Subcutaneous adipose tissue (tissue), 4 donors: Measurements from ENCODE around the gene DLGAP4. TPM values are rescaled to one million over a fixed set of nuclear protein-coding genes. Genes with fewer than 3 reads are reported as not detected.

ENCODE experiments used
- total RNA-seq, 4 donors: library from RNA; depleted of rRNA; stranded (reverse); fragments of >200 nt; gene quantifications; one replicate each; pipeline ENCODE4 v1.1.0, GENCODE V29; 2016
- TF ChIP-seq, protein P1 (sequence below): fragments of 450-650 bp; IDR thresholded peaks from one replicate; pipeline ENCODE4 v1.5.1; 2016; ENCODE audit warnings: low read depth, mild to moderate bottlenecking, control low read depth, antibody characterized with exemption, moderate library complexity

The DLGAP4 gene
- total RNA-seq, 4 donors from 2014 or later = 25.8 to 47.4 (median 38.9) TPM

DNA sequence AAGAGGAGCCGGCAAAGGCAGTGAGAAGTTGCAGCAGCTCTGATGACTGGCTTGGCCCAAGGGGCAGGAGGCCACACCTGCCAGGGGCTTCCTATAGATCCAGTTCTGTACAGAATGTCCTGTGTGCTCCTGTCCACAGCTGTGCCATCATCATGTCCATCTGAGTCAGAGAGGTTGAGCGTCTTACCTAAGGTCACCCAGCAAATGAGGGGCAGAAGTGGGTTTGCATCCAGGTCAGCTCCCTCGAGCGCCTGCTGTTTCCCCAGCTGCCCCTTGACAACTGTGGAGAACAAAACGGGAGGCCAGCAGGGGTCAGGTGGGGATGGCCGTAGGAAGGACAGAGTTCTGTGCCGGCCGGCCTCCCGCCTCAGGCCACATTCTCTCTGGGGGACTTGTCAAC, 47.6 kb downstream of the DLGAP4 start:
- TF ChIP-seq, protein P1, sequence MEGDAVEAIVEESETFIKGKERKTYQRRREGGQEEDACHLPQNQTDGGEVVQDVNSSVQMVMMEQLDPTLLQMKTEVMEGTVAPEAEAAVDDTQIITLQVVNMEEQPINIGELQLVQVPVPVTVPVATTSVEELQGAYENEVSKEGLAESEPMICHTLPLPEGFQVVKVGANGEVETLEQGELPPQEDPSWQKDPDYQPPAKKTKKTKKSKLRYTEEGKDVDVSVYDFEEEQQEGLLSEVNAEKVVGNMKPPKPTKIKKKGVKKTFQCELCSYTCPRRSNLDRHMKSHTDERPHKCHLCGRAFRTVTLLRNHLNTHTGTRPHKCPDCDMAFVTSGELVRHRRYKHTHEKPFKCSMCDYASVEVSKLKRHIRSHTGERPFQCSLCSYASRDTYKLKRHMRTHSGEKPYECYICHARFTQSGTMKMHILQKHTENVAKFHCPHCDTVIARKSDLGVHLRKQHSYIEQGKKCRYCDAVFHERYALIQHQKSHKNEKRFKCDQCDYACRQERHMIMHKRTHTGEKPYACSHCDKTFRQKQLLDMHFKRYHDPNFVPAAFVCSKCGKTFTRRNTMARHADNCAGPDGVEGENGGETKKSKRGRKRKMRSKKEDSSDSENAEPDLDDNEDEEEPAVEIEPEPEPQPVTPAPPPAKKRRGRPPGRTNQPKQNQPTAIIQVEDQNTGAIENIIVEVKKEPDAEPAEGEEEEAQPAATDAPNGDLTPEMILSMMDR = no peak

DNA sequence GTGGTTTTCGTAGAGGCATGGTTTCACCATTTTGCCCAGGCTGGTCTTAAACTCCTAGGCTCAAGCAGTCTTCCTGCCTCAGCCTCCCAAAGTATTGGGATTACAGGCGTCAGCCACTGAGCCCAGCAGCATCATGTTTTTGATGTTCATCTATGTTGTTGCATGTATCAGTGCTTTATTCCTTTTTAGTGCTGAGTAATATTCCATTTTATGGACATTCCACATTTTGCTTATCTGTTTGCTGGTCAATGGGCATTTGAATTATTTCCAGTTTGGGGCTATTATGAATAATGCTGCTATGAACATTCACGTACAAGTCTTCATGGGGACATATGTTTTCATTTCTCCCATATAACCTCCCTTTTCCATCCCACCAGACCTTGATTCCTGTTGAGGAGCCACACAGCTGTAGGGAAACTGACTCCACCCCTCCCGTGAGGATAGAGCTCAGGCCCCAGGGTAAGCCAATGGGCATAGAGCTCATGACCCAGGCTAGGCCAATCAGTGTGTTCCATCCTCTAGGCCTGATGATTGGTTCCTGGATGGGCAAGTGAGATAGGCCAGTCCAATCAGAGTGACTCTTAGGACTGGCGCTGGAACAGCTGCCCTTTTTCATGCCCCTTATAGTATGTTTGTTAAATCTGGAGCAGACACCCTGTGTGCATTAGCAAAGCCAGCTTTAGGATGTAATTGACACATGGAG, 49.5 kb downstream of the DLGAP4 start:
- TF ChIP-seq, protein P1 = no peak

DNA sequence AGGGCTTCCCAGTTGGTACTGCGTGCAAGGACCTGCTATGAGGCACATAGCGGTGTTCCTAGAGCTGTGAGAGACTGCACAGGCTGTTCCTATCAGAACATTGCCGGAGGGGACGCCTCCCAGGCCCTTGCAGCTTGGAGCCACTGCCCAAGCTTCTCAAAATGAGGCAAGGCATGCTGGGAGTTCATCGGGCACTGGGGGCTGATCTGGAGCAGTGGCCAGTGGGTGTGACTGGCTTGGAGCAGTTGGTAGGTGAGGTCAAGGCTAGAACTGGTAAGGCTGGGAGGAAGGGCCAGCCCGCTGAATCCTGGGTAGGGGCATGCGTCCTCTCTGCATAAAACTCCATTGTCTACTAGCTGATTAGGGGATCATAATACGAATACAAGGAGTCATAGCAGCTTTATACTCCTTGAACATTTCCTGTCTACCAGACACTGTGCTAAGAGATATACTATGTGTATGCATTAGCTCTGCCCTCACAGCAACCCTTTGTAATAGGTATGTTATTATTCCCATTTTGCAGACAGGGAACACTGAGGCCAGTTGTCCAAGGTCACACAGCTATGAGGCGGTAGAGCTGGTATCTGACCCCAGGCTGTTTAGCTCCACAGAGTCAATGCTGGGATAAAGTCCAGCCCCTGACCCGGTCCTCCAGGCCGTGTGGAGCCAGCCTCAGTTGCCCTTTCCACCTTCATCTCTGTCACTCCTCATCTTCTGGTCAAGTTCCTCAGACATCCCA, 53.7 kb downstream of the DLGAP4 start:
- TF ChIP-seq, protein P1 = no peak

DNA sequence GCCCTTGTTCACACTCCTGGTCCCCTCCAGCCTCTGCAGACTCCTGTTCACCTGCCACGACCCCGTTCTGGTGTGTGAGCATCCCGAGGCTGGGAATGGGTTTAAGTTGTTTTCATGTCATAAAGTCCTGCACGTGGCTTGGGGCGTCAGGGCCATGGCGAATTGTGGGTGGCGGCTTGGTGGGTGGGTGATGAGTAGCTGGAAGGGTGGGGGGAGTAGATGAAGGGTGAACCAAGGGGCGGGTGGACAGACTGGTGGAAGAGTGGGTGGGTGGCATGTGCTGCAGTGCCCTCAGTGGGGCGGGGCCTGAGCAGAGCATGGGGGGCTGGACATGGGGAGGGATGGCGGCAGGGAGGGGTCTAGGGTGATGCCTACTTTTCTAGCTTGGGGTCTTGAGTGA, 54.3 kb downstream of the DLGAP4 start:
- TF ChIP-seq, protein P1 = no peak

DNA sequence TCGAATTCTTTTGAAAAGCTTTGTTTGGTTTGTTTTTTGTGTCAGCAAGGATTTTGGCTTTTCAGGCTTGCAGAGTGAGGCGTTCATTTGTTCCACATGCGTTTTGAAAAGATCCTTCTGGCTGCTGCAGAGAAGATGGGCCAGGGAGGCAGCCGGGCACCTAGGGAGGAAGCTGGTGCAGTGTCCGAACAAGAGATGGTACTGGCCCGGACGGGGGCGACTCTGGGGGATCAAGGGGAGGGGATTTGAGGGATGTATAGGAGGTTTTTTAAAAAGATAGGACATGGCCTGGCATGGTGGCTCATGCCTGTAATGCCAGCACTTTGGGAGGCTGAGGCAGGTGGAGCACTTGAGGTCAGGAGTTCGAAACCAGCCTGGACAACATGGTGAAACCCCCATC, 55.3 kb downstream of the DLGAP4 start:
- TF ChIP-seq, protein P1 = no peak

DNA sequence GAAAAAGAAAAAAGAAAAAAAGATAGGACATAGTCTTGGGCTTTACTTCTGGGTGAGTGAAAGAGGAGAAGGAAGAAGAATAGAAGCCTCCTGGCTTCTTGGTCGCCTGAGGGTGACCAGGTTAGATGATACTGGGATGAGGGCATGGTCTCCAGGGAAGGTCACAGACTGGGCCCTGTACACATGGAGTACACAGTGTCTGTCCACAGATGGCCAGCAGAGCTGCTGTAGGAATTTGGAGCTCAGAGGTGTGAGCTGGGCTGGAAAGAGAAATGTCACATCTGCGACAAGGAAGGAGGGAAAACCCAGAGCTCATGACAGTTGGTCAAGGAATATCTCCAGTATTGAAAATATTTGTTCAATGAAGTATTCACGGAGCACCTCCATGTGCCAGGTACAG, 56.1 kb downstream of the DLGAP4 start:
- TF ChIP-seq, protein P1 = no peak

DNA sequence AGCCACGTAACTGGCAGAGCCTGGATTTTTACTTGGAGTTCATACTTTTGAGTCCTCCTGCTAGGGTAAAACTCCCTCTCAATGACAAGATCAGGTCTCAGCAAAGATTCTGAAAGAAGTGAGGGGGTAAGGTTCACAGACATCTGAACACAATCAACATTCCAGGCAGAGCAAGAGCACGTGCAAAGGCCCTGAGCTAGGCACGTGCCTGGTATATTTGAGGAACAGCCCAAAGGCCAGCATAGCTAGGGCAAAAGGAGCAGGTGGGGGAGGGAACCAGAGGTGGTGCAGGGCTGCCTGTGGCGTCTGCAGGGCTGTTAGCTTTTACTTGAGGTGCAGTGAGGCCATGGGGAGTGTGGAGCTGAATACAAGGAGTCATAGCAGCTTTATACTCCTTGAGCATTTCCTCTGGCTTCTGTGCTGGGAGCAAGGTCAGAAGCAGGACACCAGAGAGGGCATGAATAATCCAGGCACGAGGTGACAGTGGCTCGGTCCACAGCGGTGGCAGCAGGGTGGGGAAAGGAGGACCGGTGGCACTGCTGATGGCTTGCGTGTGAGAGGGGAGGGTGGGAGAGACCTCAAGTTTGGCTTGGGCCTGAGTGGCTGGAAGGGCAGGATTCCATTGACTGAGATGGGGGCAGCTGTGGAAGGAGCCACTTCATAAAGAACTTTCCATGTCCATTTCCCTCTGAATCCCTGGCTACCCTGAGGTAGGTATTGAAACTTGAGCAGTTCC, 57.0 kb downstream of the DLGAP4 start:
- TF ChIP-seq, protein P1 = no peak
